Nephron progenitor cell (in vitro differentiated cells): ENCODE measurements around the gene ZNF606.
A peak's percentile ranks its signal among the peaks of the same experiment; 100 is the strongest.

Source experiments
- DNase-seq: peaks from one replicate; pipeline ENCODE4 v3.0.0; 2021
- H3K27ac Mint-ChIP-seq: 2 replicates; pipeline ENCODE4 v1.8.0; 2021; ENCODE audit warnings: mild to moderate bottlenecking, moderate library complexity, mixed read lengths
- H3K27me3 Mint-ChIP-seq: 2 replicates; pipeline ENCODE4 v1.8.0; 2021; ENCODE audit warnings: mild to moderate bottlenecking, low read depth, mixed read lengths; ENCODE audit not compliant: poor library complexity
- H3K36me3 Mint-ChIP-seq: 2 replicates; pipeline ENCODE4 v1.8.0; 2021; ENCODE audit warnings: low read depth, mixed read lengths
- H3K4me1 Mint-ChIP-seq: 2 replicates; pipeline ENCODE4 v1.8.0; 2021; ENCODE audit warnings: mixed read lengths
- H3K4me3 Mint-ChIP-seq: 2 replicates; pipeline ENCODE4 v1.8.0; 2021; ENCODE audit warnings: mild to moderate bottlenecking, moderate library complexity, mixed read lengths
- H3K9me3 Mint-ChIP-seq: 2 replicates; pipeline ENCODE4 v1.8.0; 2021; ENCODE audit warnings: mild to moderate bottlenecking, moderate library complexity, mixed read lengths
- TF ChIP-seq, protein P1 (sequence below): fragments of 200-600 bp; sonication (generic); IDR thresholded peaks from 2 replicates; pipeline ENCODE4 v1.5.0; 2021; ENCODE audit warnings: antibody characterized with exemption

The ZNF606 gene

GRCh38 chr19:58037927-58038687, 35.5 kb upstream of the ZNF606 start:
- Mint-ChIP-seq H3K27ac (peak overlapping the region; percentile 49), H3K27me3 (peaks cover 16% of the 10 kb centered on the region), H3K36me3 (peaks cover 35% of the 10 kb centered on the region), H3K9me3 (peaks cover 84% of the 10 kb centered on the region), H3K4me1 (peaks cover 16% of the 10 kb centered on the region), H3K4me3 (no peak overlapping the region)
- no peak for DNase-seq
- TF ChIP-seq, protein P1, sequence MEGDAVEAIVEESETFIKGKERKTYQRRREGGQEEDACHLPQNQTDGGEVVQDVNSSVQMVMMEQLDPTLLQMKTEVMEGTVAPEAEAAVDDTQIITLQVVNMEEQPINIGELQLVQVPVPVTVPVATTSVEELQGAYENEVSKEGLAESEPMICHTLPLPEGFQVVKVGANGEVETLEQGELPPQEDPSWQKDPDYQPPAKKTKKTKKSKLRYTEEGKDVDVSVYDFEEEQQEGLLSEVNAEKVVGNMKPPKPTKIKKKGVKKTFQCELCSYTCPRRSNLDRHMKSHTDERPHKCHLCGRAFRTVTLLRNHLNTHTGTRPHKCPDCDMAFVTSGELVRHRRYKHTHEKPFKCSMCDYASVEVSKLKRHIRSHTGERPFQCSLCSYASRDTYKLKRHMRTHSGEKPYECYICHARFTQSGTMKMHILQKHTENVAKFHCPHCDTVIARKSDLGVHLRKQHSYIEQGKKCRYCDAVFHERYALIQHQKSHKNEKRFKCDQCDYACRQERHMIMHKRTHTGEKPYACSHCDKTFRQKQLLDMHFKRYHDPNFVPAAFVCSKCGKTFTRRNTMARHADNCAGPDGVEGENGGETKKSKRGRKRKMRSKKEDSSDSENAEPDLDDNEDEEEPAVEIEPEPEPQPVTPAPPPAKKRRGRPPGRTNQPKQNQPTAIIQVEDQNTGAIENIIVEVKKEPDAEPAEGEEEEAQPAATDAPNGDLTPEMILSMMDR, result no peak

DNA sequence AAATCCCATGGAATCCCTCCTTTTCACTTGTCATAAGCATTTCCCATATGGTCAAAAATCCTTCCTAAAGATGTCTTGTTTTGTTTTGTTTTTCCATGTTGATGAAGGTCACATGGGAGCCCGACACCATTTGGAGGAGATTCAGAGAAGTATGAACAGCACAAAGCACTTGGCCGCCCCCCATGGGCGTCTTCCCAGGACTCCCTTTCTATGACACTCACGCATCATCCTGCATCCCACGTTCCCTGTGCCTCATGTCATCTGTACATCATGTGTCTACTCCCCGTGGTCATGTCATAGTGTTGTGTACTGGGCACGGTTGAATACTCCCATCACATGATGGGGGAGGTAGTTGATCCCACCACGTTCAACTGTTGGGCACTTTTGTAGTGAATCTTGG, 33.2 kb upstream of the ZNF606 start:
- TF ChIP-seq, protein P1, result no peak
- H3K4me3 Mint-ChIP-seq, result peak overlapping the region; percentile 32
- H3K36me3 Mint-ChIP-seq, result peaks cover 29% of the 10 kb centered on the region
- DNase-seq, result no peak
- peaks cover 16% of the 10 kb centered on the region for H3K4me1 Mint-ChIP-seq
- H3K27ac Mint-ChIP-seq, result no peak overlapping the region
- H3K9me3 Mint-ChIP-seq, result peaks cover 72% of the 10 kb centered on the region
- H3K27me3 Mint-ChIP-seq, result peaks cover 4% of the 10 kb centered on the region

DNA sequence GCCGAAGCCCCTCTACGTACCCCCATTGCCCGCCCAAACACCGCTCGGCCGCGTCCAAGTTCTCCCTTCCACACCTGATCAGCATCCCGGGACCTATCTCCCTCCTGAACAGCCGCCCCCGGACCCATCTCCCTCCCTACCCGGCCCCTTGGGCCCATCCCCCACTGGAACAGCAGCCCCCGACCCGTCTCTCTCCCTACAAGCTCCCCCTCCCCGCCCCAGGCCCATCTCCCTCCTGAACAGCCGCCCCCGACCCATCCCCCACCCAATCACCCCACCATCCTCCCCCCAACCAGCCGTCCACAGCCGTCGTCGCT, 31.8 kb upstream of the ZNF606 start:
- Mint-ChIP-seq H3K27me3 (peaks cover 6% of the 10 kb centered on the region), H3K4me1 (peaks cover 16% of the 10 kb centered on the region), H3K9me3 (peaks cover 74% of the 10 kb centered on the region), H3K27ac (no peak overlapping the region), H3K4me3 (peak overlapping the region; percentile 87), H3K36me3 (peaks cover 29% of the 10 kb centered on the region)
- DNase-seq, result no peak
- TF ChIP-seq, protein P1, result no peak

DNA sequence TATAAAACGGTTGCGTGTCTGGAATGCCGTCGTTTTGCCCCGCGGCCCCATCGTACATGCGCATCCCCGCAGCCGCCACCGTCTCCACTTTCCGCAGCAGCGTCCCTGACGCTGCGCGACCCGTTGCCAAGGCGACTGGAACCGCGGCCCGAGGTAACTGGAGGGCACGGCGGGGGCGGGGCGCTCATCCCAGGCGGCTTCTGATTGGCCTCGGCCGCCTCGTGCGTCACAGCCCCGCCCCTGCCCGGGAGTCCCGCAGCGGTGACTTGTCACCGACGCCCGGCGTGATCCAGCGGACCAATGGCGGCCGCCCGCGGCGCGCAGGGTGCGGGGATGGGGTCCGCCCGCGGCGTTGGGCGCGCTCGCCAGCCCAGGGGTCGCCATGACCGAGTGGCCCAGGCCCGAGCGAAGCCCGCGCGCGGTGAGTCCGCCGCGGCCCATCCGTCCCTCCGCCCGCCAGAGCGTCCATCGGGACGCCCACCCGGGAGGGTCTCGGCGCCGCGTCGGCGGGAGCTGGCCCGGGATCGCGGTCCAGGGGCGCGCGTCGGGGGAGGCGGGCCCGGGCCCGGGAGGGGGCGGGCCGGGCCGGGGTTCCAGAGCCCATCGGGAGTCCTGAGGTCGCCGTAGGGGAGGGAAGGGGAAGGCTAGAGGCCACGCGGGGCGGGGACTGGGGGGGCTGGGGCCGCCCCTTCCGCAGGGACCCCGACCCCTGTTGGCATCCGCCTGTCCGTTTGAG, 31.3 kb upstream of the ZNF606 start, which contains the start of gene ZSCAN1:
TSS of gene ZSCAN1 (plus strand) at position 285 of the 736 bp plus-strand sequence. CDS start 3,812 bp downstream, outside the sequence.
- H3K4me1 Mint-ChIP-seq, result peaks cover 16% of the 10 kb centered on the region
- peak within 1 kb of the TSS; percentile 91 for H3K27ac Mint-ChIP-seq
- peaks cover 11% of the 10 kb centered on the region for H3K27me3 Mint-ChIP-seq
- peak within 1 kb of the TSS; percentile 87 for H3K4me3 Mint-ChIP-seq
- peak; percentile 87 for DNase-seq
- peaks cover 71% of the 10 kb centered on the region for H3K9me3 Mint-ChIP-seq
- TF ChIP-seq, protein P1, result no peak
- H3K36me3 Mint-ChIP-seq, result peaks cover 29% of the 10 kb centered on the region

DNA sequence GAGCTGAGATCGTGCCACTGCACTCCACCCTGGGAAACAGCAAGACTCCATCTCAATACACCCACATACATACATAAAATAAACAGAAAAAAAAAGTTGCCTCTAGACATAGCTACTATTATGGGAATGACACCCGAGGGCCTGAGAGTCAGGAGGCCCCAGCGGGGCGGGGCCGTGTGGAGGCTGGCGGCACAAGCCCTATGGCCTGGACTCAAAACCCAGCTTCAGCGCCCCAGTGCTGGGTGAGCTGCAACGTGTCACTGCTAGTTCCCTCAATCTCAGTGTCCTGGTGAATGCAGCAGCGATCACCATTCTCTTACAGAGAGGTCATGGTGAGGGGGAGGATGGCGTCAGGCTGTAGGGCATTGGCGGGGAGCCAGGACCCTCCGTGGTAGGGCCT, 22.0 kb upstream of the ZNF606 start:
- DNase-seq, result no peak
- Mint-ChIP-seq H3K4me1 (no peaks in the 10 kb centered on the region), H3K27me3 (peaks cover 7% of the 10 kb centered on the region), H3K4me3 (no peak overlapping the region), H3K36me3 (peaks cover 6% of the 10 kb centered on the region), H3K9me3 (peaks cover 92% of the 10 kb centered on the region), H3K27ac (no peak overlapping the region)
- TF ChIP-seq, protein P1, result no peak
